H1 (cell line): Measurements from ENCODE around the gene KCNAB2. TPM values are rescaled to one million over a fixed set of nuclear protein-coding genes. Genes with fewer than 3 reads are reported as not detected.

Source experiments
- CTCF ChIA-PET: fragments of 300-600 bp; sonication (Branson Sonifier 250); formaldehyde crosslinking; loops from one replicate; lab custom pipeline; 2021; ENCODE audit not compliant: partially characterized antibody; lab: Charles Lee
- POLR2A ChIA-PET: fragments of 300-600 bp; sonication (Branson Sonifier 250); formaldehyde crosslinking; loops from one replicate; lab custom pipeline; 2021; ENCODE audit warnings: inconsistent platforms; ENCODE audit not compliant: partially characterized antibody; lab: Charles Lee
- DNase-seq, 2 experiments: peaks; one replicate each; pipeline versions ENCODE4 v3.0.0 to v3.0.0-alpha.2; 2010 to 2022; ENCODE audit warnings: low spot score in 2 of 2, low read depth in 1 of 2, mixed read lengths in 1 of 2
- FAIRE-seq: peaks from 2 replicates; lab custom pipeline; 2011; peaks lifted over from hg19 to GRCh38; lab: Jason Lieb, UNC
- H2AFZ ChIP-seq: 2 replicates; pipeline ENCODE4 v1.8.1; 2012; ENCODE audit warnings: low read length, inconsistent platforms
- H2AK5ac ChIP-seq: 2 replicates; pipeline ENCODE4 v1.6.1; 2013; ENCODE audit warnings: low read depth, low read length
- H2BK120ac ChIP-seq: replicated peaks from 2 replicates; pipeline ENCODE3; 2013; ENCODE audit warnings: low read depth, low read length, inconsistent platforms
- H2BK12ac ChIP-seq: 2 replicates; pipeline ENCODE4 v1.6.1; 2013; ENCODE audit warnings: low read depth, low read length
- H2BK15ac ChIP-seq: 2 replicates; pipeline ENCODE4 v1.6.1; 2013; ENCODE audit warnings: low read length
- H2BK20ac ChIP-seq: 2 replicates; pipeline ENCODE4 v1.6.1; 2013; ENCODE audit warnings: low read length
- H2BK5ac ChIP-seq: 2 replicates; pipeline ENCODE4 v1.6.1; 2013; ENCODE audit warnings: low read depth, low read length
- H3K14ac ChIP-seq: 2 replicates; pipeline ENCODE4 v1.6.1; 2013; ENCODE audit warnings: inconsistent platforms; ENCODE audit not compliant: insufficient read length
- H3K18ac ChIP-seq: 2 replicates; pipeline ENCODE4 v1.6.1; 2013; ENCODE audit warnings: low read length; ENCODE audit errors: extremely low read depth
- H3K23ac ChIP-seq: 2 replicates; pipeline ENCODE4 v1.6.1; 2013; ENCODE audit warnings: inconsistent platforms; ENCODE audit not compliant: insufficient read length
- H3K23me2 ChIP-seq: 2 replicates; pipeline ENCODE4 v1.6.1; 2013; ENCODE audit warnings: low read depth, low read length
- H3K27ac ChIP-seq: 2 replicates; pipeline ENCODE4 v1.6.1; 2011; ENCODE audit warnings: low read depth, low read length, inconsistent platforms
- H3K27me3 ChIP-seq, 4 experiments: replicated peaks in 1 of 4; 1 replicate in 1 of 4; 2 replicates in 3 of 4; pipeline versions ENCODE4 v1.6.1 to v1.8.1; 2011 to 2013; ENCODE audit warnings: low read length in 3 of 4, mild to moderate bottlenecking in 3 of 4, inconsistent platforms in 2 of 4, mixed read lengths in 2 of 4, moderate library complexity in 1 of 4; ENCODE audit not compliant: control insufficient read depth in 3 of 4, insufficient read depth in 3 of 4; ENCODE audit errors: extremely low read depth in 1 of 4
- H3K36me3 ChIP-seq, 4 experiments: 2 replicates each; pipeline versions ENCODE4 v1.6.1 to v1.8.1; 2011 to 2013; ENCODE audit warnings: mild to moderate bottlenecking in 4 of 4, low read length in 3 of 4, moderate library complexity in 2 of 4, control low read depth in 1 of 4, inconsistent platforms in 1 of 4; ENCODE audit not compliant: insufficient read depth in 4 of 4, control insufficient read depth in 2 of 4
- H3K4ac ChIP-seq: replicated peaks from 2 replicates; pipeline ENCODE3; 2013; ENCODE audit warnings: low read length, low read depth, mixed read lengths, inconsistent platforms; ENCODE audit not compliant: insufficient read length
- H3K4me1 ChIP-seq, 4 experiments: replicated peaks in 1 of 4; 1 replicate in 1 of 4; 2 replicates in 3 of 4; pipeline versions ENCODE4 v1.6.1 to v1.8.1; 2011 to 2013; ENCODE audit warnings: low read length in 3 of 4, inconsistent platforms in 2 of 4, mixed read lengths in 1 of 4; ENCODE audit not compliant: insufficient read depth in 4 of 4, control insufficient read depth in 3 of 4
- H3K4me2 ChIP-seq, 2 experiments: 2 replicates each; pipeline versions ENCODE4 v1.6.1 to v1.8.1; 2011 to 2013; ENCODE audit warnings: low read depth in 2 of 2, low read length in 2 of 2, control low read depth in 1 of 2, inconsistent platforms in 1 of 2, mild to moderate bottlenecking in 1 of 2; ENCODE audit not compliant: insufficient read depth in 1 of 2
- H3K4me3 ChIP-seq, 4 experiments: fragments of 200-600, 300-600 bp in 1 of 4; sonication (generic), shearing (Covaris generic), sonication (Bioruptor Twin) in 1 of 4; 2 replicates each; pipeline versions ENCODE4 v1.5.1 to v1.8.1; 2011 to 2016; ENCODE audit warnings: low read length in 4 of 4, low read depth in 3 of 4, control low read depth in 2 of 4, inconsistent platforms in 2 of 4, mild to moderate bottlenecking in 2 of 4, mixed read lengths in 1 of 4, moderate library complexity in 1 of 4; ENCODE audit not compliant: insufficient read depth in 2 of 4; ENCODE audit errors: extremely low read depth in 1 of 4
- H3K56ac ChIP-seq: replicated peaks from 2 replicates; pipeline ENCODE3; 2013; ENCODE audit warnings: low read depth, mild to moderate bottlenecking, mixed read lengths, low read length, inconsistent platforms; ENCODE audit not compliant: insufficient read length
- H3K79me1 ChIP-seq: 2 replicates; pipeline ENCODE4 v1.6.1; 2013; ENCODE audit warnings: low read depth, low read length, control low read depth
- H3K79me2 ChIP-seq, 2 experiments: 2 replicates each; pipeline versions ENCODE4 v1.6.1 to v1.8.1; 2012 to 2013; ENCODE audit warnings: low read length in 2 of 2, mild to moderate bottlenecking in 2 of 2, inconsistent platforms in 1 of 2; ENCODE audit not compliant: insufficient read depth in 2 of 2, control insufficient read depth in 1 of 2
- H3K9ac ChIP-seq, 4 experiments: replicated peaks in 1 of 4; 1 replicate in 1 of 4; 2 replicates in 3 of 4; pipeline versions ENCODE4 v1.6.1 to v1.8.1; 2011 to 2013; ENCODE audit warnings: low read depth in 3 of 4, low read length in 3 of 4, control low read depth in 2 of 4, mild to moderate bottlenecking in 2 of 4, moderate library complexity in 2 of 4, inconsistent platforms in 1 of 4; ENCODE audit errors: extremely low read depth in 1 of 4
- H3K9me3 ChIP-seq, 2 experiments: 2 replicates each; pipeline versions ENCODE4 v1.6.1 to v1.8.1; 2012 to 2013; ENCODE audit warnings: mild to moderate bottlenecking in 2 of 2, moderate library complexity in 2 of 2, control low read depth in 1 of 2, inconsistent platforms in 1 of 2, low read depth in 1 of 2, low read length in 1 of 2, mixed read lengths in 1 of 2; ENCODE audit not compliant: insufficient read depth in 2 of 2
- H4K20me1 ChIP-seq, 2 experiments: replicated peaks in 1 of 2; 2 replicates each; pipeline versions ENCODE3 to v1.8.1; 2011 to 2013; ENCODE audit warnings: inconsistent platforms in 2 of 2, low read length in 2 of 2, mild to moderate bottlenecking in 1 of 2; ENCODE audit not compliant: insufficient read depth in 2 of 2, control insufficient read depth in 1 of 2
- H4K5ac ChIP-seq: 2 replicates; pipeline ENCODE4 v1.6.1; 2013; ENCODE audit warnings: low read length, low read depth, mixed read lengths, inconsistent platforms; ENCODE audit not compliant: insufficient read length
- H4K8ac ChIP-seq: 2 replicates; pipeline ENCODE4 v1.8.0; 2013; ENCODE audit warnings: mild to moderate bottlenecking, moderate library complexity, low read length, inconsistent platforms; ENCODE audit not compliant: insufficient read depth; ENCODE audit errors: extremely low read depth
- H4K91ac ChIP-seq: replicated peaks from 2 replicates; pipeline ENCODE3; 2013; ENCODE audit warnings: low read length, mixed read lengths, inconsistent platforms; ENCODE audit not compliant: insufficient read length
- KDM1A ChIP-seq: fragments of 200-600, 300-600 bp; sonication (generic); IDR thresholded peaks from 2 replicates; pipeline ENCODE4 v1.7.1; 2016; ENCODE audit warnings: mild to moderate bottlenecking, low read length, borderline replicate concordance
- SIN3A ChIP-seq, 2 experiments: IDR thresholded peaks in 1 of 2; conservative IDR thresholded peaks in 1 of 2; 2 replicates each; pipeline ENCODE4 v1.6.1; 2011 to 2012; ENCODE audit warnings: low read length in 2 of 2, improper control_type of control experiment in 1 of 2, low read depth in 1 of 2, mild to moderate bottlenecking in 1 of 2
- SIX5 ChIP-seq: IDR thresholded peaks from 2 replicates; pipeline ENCODE4 v1.6.1; 2011; ENCODE audit warnings: mild to moderate bottlenecking, low read depth, low read length
- WGBS, 2 experiments: shearing (Covaris generic) in 1 of 2; methylation state at CpG; one replicate each; pipeline versions ENCODE4 v1.1.6 to v1.1.7; 2013 to 2015; ENCODE audit warnings: low lambda C conversion rate in 2 of 2, mixed read lengths in 2 of 2, inconsistent platforms in 1 of 2, low coverage in 1 of 2, missing lambda C conversion rate in 1 of 2; ENCODE audit not compliant: insufficient replicate concordance in 2 of 2, insufficient coverage in 1 of 2, insufficient read length in 1 of 2; ENCODE audit errors: extremely low coverage in 1 of 2, missing lambda C conversion rate in 1 of 2; 5-methylcytosine and 5-hydroxymethylcytosine counted together
- polyA plus RNA-seq, 7 experiments: library from polyadenylated mRNA; depleted of rRNA in 3 of 7; stranded (reverse) in 5 of 7; unstranded in 2 of 7; fragments of >200 nt in 5 of 7; fragments of 200-250 nt in 2 of 7; gene quantifications; 1 replicate in 5 of 7; 2 replicates in 1 of 7; 4 replicates in 1 of 7; pipeline versions ENCODE4 v1.2.1 to v1.2.3, GENCODE V29; 2011 to 2013; ENCODE audit warnings: missing spikeins in 2 of 7, mixed read lengths in 2 of 7
- total RNA-seq: library from RNA; stranded (reverse); fragmentation: NEBNext Ultra II Directional; extraction: Animal tissue kit (Norgen Biotek cat#: 25700); gene quantifications from 2 replicates; pipeline ENCODE4 v1.2.1, GENCODE V29; 2021

KCNAB2 gene
- total and polyA plus RNA-seq, 2 of the 8 experiments (the other 6 are each of a cell fraction or from before 2014, with no cell fraction given): 4.5 to 7.0 TPM

- Histone ChIP-seq H3K27me3 (peaks cover 4 to 26% (median 21%) of the 10 kb centered on the region in 4 experiments), H4K91ac (no peak overlapping the region), H3K4me3 (no peak overlapping the region), H3K9me3 (no peaks in the 10 kb centered on the region), H4K20me1 (peaks cover 0 to 11% of the 10 kb centered on the region in 2 experiments), H3K18ac (no peak overlapping the region), H3K36me3 (no peaks in the 10 kb centered on the region; a peak in 1 of 8 replicates), H3K27ac (0 out of 2 replicates have a peak overlapping the region, but pooled peaks have one; percentile 9), H3K23me2 (peaks cover 9% of the 10 kb centered on the region), H3K4ac (no peak overlapping the region), H3K56ac (no peak overlapping the region), H4K5ac (no peak overlapping the region), H3K14ac (no peak overlapping the region), H2AFZ (no peak overlapping the region), H3K23ac (no peak overlapping the region), H2AK5ac (no peak overlapping the region), H2BK15ac (no peak overlapping the region), H2BK12ac (no peak overlapping the region; the same call in 1 of the 2 replicates), H3K4me1 (peaks cover 0 to 18% (median 4%) of the 10 kb centered on the region in 4 experiments; a peak in 4 of 7 replicates), H3K4me2 (no peak overlapping the region), H3K79me1 (no peaks in the 10 kb centered on the region), H4K8ac (0 out of 2 replicates have a peak overlapping the region, but pooled peaks have one; percentile 35), H3K9ac (no peak overlapping the region), H2BK20ac (no peak overlapping the region), H3K79me2 (no peaks in the 10 kb centered on the region), H2BK120ac (no peak overlapping the region), H2BK5ac (no peak overlapping the region)
- FAIRE-seq: no peak
- ChIA-PET POLR2A (interaction anchor here (0.6 to 1.3 kb wide), 2 partner anchors 14 to 98 kb away, joined by 3 read pairs; no protein-coding TSS in a partner anchor), CTCF (interaction anchor here (1.3 to 3.9 kb wide), 9 partner anchors 12 to 103 kb away, joined by 3 to 13 read pairs (median 4); no protein-coding TSS in a partner anchor)
- DNase-seq: no peak
- TF ChIP-seq KDM1A: no peak
- TF ChIP-seq SIX5: no peak
- no peak for TF ChIP-seq SIN3A (conservative IDR thresholded peaks at IDR 0.05 in 1 of 2, IDR thresholded peaks at IDR 0.05 in 1 of 2; ENCODE audit: low read depth in 1 of 2, low read length in 2 of 2)
- WGBS, 2 experiments: 80% methylated on average over 2 of the region's 2 CpGs; no CpG with 5 or more reads in 1 of the 2 experiments
Observed at GRCh38 chr1:6145396-6145750, 99.7 kb downstream of the KCNAB2 start.
